Activated CD8-positive, alpha-beta memory T cell treated with anti-CD3 and anti-CD28 coated beads, Interleukin-2, amount 50 U/mL, for 48 hours (primary cell): ENCODE results near the gene KPNA6.
"Not testable (repeated sequence)": the region's sequence is repeated elsewhere in the genome, so short reads cannot be mapped to it uniquely, and the experiment has no call there.

Experiments
- DNase-seq: peaks from one replicate; pipeline ENCODE4 v3.0.0-alpha.2; 2020

The KPNA6 gene

DNA sequence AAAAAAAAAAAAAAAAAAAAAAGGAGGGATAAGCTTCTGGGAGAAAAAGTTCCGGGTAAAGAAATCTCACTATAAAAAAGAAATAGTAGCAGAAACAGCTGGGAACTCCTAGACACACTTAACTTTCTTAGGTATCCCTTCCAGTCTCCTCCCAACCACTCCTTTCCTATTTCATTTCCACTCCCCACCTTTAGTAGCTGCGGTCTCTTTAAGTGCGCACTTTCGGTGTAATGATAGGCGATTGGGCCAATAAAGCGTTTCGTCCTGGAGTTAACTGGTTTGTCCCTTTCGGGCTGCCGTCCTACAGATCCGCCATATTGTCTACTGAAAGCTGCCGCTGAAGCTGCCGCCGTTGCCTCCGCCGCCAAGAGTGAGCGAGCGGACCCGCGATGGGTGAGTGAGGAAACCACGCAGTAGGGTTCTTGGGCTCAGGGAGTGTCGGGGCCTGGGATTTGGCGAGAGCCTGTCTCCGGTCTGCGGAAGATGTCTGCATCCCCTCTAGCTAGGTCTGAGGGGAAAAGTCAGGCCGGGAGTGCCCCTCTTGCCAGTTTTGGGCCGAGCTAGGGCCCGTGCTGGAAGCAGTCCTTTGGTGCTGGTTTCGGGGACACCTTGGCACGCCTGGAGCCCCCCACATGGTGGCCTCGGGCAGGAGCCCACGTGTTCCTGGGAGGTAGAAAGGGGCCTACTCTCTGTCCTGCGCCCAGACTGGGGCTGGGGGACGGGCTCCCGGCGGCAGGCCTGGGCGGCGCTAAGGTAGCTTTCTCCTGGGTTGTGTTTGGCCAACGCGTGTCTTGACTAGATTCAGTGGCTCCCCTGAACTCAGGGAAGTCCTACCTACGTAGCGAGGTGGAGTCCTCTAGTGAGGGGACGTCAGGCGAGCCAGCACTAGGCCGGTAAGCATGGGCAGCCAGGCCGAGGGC lies at the start of gene KPNA6:
TSS of gene KPNA6 (plus strand) at position 315 of the 920 bp plus-strand sequence. CDS start at position 390, 75 bp downstream.
- peak; percentile 89 for DNase-seq

DNA sequence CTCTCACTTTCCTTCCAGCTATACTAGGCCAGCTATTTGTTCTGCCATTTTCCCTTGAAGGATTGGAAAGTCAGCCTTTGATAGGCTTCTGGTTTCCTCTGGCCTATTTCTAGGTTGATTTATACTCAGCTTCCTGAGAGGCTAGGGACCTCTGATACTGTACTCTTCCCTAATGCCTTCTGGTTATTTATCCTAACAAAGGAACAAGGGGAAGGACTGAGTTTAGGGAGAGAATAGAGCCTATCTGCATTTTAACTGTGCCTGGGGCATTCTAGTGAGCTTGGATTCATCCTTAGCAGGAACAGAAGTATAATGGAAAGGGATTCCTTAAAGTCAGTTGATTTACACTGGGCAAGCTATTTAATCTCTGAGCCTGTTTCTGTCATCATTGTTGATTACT lies 46.9 kb upstream of the KPNA6 start:
- DNase-seq, result no peak

DNA sequence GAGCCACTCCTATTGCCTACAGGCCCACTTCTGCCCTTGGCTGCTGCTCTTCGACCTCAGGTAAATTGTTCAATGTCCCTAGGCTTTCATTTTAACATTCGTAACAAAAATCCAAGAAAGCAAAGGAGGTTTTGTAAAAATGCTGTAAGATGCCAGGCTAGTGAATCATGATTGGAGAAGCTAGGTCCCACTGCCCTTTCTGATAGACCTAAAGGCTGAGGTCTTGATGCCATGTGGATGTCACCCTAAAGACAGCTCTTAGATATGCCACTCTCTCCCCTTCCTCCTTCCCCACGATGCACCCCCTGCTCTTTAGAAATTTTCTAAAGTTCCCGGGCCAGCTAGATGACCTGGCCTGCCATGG lies 45.0 kb upstream of the KPNA6 start:
- no peak for DNase-seq

DNA sequence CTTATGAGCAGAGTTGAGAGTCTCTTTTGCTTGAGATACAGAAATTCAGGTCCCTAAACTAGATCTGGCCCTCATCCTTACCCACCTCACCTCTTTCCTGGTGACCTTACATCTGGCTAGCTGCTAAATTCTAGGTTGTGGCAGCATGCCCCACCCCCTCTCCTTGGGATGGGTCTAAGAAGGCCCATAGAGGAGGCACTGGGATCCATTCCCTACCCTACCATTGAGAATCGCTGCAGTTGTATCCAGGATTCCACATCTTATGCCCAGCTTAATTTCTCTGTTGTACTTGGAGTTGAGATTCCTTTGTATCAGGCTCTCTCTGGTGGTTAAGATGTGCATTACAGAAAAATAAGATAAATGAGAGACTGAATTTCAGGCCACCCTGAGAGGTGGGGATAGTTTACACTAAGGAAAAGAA lies 44.6 kb upstream of the KPNA6 start:
- no peak for DNase-seq

DNA sequence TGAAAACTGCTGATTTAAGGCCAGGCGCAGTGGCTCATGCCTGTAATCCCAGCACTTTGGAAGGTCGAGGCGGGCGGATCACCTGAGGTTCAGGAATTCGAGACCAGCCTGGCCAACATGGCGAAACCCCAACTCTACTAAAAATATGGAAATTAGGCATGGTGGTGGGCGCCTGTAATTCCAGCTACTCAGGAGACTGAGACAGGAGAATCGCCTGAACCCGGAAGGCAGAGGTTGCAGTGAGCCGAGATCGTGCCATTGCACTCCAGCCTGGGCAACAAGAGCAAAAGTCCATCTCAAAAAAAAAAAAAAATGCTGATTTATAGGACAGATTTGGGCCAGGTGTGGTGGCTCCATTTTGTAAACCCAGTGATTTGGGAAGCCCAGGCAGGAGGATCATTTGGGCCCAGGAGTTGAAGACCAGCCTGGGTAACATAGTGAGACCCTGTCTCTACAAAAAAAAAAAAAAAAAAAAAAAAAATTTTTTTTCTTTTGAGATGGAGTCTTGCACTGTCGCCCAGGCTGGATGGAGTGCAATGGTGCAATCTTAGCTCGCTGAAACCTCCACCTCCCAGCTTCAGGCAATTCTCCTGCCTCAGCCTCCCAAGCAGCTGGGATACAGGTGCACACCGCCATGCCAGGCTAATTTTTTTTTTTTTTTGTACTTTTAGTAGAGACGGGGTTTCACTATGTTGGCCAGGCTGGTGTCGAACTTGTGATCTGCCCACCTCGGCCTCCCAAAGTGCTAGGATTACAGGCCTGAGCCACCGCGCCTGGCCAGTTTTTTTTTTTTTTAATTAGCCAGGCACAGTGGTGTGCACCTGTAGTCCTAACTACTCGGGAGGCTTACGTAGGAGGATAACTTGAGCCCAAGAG lies 42.0 kb upstream of the KPNA6 start:
- not testable (repeated sequence) for DNase-seq

DNA sequence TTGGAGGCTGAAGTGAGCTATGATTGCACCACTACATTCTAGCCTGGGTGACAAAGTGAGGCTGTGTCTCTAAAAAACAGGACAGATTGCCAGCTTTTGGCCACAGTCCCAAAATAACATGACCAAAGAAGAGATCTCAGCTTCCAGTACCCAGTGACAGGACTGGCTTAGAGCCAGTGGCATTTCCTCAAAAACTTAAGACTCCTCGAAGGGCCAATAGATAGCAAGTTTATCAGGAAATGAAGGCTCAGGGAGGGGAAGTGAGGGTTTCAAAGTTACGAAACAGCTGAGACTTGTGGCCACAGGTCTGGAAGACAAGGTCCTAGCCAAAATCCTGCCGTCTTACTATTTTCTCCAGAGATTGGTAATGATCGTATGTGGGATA lies 41.4 kb upstream of the KPNA6 start:
- no peak for DNase-seq

DNA sequence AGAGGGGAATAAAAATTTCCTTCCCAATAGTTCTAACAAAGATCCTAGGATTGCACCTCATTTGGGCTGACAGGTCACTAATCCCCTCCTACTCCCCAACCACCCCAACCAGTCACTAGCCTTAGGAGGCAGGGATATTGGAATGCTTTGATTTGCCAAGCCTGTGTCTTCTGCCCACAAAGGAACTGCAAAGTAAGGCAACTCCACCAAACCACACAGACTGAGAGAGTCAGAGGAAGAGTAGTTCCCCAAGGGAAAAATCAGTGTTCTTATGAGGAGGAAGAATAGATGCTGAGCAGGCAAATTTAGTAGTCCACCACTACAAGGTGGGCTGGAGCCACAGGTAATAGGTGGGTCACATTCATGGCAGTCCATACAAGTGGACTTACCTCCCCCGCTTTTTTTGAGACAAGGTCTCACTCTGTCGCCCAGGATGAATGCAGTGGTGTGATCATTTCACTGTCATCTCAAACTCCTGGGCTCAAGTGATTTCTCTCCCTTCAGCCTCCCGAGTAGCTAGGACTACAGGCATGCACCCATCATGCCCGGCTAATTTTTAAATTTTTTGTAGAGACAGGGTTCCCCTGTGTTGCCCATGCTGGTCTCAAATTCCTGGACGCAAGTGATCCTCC lies 38.8 kb upstream of the KPNA6 start:
- DNase-seq, result no peak

DNA sequence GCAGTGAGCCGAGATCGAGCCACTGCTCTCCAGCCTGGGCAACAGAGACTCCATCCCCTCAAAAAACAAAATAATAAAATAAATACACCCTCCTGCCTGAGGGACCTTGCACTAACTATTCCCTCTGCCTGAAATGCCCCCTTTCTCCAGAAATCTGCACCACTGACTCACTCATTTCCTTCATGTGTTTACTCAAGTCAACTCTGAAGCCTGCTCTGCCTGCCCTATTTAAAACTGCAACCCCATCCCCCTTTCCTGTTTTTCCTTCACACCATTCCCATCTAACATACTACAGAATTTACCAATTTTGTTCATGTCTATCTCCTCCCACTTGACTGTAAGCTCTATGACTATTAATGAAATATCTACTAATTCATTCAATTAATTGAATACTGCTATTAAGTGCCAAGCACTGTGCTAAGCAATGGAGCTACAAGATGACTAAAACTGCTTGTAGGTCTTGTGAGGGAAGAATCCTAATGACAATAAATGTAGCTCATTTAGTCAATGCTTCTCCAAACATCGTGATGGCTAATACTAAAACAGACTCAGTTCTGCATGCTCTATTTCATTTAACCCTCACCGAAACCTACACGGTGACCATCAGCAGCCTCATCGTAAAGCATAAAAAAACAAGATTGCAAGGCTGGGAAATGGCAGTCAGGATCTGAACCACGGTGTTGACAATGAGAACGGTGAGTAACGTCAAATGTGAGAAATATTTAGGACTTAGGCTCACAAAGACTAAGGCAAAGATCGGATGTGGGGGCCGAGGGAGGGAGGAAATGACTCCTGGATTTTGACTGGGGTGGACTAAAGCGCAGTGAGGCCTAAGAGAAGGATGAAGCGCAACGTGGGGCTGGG lies 35.9 kb upstream of the KPNA6 start:
- no peak for DNase-seq

DNA sequence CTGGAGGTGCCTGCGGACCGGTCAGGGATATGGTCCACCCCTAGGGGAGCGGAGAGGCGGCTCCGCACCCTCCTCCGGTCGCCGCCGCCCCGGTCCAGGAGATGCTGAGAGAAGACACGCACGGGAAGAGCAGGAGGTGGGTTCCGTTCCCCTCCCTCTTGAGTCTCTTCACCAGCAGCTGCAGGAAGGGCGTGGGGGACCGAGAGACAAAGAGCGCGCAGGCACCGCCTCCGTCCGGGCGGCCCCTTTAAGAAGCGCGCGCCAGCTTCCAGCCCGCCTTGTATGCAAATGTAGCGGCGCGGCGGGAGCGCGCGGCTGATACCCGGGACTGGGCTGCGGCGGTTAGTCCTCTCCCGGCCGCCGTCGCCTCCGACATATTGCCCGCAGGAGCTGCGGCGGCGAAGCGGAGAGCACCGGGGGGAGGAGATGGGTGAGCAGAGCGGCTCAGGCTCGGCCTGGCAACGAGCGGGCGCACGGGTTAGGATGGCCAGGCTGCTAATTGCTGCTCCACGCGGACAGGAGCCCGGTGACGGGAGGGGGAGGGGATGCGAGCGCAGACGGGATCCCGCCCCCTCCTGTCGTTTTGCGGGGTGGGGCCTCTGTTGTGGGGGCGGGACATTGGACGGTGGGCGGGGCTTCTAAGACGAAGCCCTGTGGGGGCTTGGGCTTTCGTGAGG lies 35.1 kb upstream of the KPNA6 start, which contains the start of gene TMEM39B:
TSS of gene TMEM39B (plus strand) at position 318 of the 677 bp plus-strand sequence. CDS start at position 427, 109 bp downstream.
- DNase-seq, result peak; percentile 95

DNA sequence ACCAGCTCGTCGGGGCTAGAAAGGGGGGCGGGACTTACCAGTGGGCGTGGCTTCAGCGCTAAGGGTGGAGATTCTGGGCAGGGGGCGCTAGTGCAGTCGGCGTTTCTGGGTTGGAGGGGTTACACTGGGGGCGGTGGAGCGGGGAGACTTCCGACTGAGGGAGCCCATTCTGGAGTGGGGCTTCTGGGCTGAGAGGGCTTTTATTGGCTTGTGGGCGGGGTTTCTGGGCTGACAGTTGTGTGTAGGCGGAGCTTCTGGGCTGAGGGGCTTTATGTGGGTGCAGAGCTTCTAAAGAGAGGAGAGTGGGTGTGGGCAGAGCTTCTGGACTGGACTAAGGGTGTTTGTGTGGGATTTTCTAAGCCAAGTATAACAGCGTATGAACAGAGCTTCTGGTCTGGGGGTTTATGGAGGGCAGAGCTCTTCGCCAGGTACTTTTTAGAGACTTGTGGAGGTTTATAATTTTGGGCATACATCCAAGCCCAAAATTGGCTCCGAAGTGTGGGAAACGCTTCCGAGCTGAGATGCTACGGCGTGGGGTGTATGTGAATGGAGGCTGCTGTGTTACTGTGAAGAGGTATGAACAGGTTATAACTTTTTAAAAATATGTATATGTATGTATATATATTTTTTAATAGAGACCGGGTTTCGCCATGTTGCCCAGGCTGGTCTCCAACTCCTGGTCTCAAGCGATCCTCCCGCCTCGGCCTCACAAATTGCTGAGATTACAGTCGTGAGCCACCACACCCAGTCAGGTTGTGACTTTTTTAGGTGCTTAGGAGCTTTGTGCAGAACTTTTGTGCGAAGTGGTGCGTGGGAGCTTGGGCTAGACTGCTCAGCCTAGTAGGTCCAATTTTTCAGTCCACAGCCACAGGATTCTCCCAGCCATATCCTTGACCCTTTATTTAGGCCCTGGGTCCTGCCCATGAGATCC lies 34.3 kb upstream of the KPNA6 start:
- DNase-seq, result no peak

DNA sequence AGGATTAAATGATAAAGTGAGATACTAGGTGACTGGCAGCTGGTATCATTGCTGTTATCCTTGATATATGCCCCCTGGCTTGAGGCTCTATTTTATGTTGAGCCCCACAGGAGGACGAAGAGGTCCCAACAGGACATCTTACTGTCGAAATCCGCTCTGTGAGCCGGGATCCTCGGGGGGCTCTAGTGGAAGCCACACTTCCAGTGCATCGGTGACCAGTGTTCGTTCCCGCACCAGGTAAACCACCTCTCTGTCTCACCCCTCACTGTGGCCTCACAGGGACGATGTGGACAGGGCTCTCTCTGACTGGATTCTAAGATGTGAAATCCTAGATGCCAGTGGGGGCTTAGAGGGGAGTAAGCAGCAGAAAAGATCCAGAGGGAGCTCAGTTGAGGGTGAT lies 33.0 kb upstream of the KPNA6 start:
- no peak for DNase-seq

DNA sequence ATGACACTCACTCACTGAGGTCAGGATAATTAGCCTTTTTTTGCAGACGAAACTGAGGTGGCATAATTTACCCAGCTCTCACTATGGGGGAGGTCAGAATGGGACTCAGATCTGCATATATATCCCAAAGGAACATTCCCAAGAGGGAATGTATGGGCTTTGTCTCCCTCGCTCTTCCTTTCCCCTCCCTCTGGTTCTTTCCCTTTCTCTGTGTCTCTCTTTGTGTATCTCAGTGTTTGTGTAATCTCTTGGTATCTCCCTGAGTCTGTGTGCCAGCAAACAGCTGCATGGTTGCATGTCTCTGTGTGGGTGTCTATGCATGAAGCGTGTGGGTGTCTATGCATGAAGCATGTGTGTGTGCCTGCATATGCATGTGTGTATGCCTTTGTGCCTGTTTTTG lies 30.4 kb upstream of the KPNA6 start:
- DNase-seq, result no peak

DNA sequence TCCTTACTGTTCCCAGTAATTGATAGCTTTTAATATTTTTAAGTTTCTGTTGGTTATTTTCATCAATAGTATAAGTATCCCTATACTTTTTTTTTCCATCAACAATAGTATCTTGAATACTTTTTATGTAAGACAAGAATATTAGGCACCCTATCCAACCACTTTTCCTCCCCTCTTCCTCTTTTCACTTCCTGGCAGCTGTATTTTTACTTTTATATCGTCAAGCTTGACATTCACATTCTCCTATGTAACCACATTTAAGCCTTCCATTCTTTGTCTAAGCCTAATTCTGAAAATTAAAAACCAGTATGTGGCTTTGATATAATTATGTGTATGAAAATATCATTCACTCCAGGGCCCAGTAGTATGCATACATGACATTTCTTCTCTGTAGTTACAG lies 25.8 kb upstream of the KPNA6 start:
- DNase-seq, result no peak

DNA sequence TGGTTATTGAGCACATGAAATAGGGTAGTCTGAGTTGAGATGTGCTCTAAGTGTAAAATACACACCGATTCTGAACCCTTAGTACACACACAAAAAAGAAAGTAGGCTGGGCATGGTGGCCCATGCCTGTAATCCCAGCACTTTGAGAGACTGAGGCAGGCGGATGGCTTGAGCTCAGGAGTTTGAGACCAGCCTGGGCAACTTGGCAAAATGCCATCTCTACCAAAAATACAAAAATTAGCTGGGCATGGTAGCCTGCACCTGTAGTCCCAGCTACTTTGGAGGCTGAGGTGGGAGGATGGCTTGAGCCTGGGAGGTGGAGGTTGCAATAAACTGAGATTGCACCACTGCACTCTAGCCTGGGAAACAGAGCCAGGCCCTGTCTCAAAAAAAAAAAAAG lies 21.5 kb upstream of the KPNA6 start:
- DNase-seq, result not testable (repeated sequence)

DNA sequence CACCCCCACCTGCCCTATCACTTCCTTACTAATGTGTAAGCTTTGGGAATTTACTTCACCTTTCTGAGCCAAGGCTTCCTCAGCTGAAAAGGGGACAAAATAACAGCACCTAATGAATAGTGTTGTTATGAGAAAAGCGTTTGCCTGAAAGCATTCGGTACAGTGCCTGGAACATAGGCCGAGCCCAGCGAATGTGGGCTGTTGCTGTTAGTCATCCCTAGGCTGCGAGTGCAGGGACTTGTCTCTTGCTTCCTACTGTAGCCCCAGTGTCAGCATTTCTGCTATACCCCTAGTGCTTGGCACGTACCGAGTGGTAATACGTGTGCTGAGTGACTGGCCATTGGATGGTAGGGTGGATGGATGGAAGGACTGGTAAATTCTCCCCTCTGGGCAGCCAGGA lies 16.7 kb upstream of the KPNA6 start:
- no peak for DNase-seq

DNA sequence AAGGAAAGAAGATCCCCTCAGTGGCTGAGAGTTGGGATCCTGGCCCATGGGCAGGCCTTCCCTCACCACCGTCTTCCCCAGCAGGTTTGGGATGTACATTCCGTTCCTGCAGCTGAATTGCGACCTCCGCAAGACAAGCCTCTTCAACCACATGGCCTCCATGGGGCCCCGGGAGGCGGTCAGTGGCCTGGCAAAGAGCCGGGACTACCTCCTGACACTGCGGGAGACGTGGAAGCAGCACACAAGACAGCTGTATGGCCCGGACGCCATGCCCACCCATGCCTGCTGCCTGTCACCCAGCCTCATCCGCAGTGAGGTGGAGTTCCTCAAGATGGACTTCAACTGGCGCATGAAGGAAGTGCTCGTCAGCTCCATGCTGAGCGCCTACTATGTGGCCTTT lies 16.3 kb upstream of the KPNA6 start:
- DNase-seq, result no peak

DNA sequence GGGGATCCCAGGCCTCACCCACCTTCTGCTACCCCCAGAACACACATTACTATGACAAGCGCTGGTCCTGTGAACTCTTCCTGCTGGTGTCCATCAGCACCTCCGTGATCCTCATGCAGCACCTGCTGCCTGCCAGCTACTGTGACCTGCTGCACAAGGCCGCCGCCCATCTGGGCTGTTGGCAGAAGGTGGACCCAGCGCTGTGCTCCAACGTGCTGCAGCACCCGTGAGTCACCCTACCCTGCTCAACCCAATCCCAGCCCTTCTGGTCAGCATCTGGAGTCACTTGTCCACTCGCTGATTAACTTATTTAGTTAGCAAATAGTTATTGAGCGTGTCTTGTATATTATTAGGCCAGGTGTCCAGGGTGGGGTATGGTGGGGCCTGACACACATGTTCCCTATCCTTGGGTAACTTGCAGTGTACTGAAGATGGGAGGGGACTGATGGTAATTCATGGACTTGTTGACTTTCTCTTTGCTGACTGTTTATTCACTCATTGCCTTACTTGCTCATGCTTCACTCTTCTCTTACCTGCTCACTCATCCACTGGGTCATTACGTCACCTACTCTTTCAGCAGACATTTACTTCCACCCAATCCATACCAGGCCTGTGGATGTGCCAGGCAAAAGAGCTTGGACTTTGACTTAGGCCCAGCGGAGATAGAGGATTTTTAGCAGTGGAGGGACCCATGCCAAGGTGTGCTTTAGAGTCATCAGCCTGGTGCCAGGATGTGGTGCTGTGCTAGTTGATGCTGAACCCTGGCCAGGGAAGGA lies 12.9 kb upstream of the KPNA6 start:
- DNase-seq, result no peak

DNA sequence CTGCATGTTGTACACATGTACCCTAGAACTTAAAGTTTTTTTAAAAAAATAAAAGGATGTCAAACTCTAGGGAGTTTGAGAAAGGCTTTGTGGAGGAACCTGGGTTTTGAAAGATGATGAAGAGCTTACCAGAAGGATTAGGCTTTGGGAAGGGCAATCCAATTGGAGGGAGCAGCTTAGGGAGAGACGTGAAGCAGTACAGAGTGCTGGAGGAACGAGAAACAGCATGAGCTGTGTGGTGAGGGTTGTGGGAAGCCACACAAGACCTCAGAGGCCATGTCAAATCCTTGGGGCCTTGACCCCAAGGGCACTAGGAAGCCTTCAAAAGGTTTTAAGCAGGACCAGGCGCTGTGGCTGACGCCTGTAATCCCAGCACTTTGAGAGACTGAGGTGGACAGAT lies 8.4 kb upstream of the KPNA6 start:
- DNase-seq, result no peak

DNA sequence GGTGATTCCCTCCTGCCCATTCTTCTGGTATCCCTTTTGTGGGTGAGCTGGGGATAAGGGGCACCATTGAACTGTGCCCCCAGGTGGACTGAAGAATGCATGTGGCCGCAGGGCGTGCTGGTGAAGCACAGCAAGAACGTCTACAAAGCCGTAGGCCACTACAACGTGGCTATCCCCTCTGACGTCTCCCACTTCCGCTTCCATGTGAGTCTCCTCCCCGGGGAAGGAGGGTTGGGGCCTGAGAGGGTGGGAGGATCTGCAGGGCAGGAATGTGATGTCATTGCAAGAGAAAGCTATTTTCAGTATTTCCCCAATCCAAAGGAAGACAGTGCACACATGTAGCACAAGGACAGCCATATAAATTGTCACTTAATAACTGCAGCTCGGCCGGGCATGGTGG lies 7.5 kb upstream of the KPNA6 start:
- DNase-seq, result no peak
